Breast epithelium (tissue), 3 donors: ENCODE results near the gene OR2AG1.

ENCODE experiments used
- POLR2A ChIP-seq: fragments of 450-650 bp; IDR thresholded peaks from one replicate; pipeline ENCODE4 v1.6.1; 2016; ENCODE audit warnings: antibody characterized with exemption, mild to moderate bottlenecking, moderate library complexity
- TF ChIP-seq, protein P1 (sequence below), 3 donors: fragments of 450-650 bp; IDR thresholded peaks; one replicate each; pipeline ENCODE4 v1.5.1; 2016 to 2017; ENCODE audit warnings: antibody characterized with exemption in 3 of 3, mild to moderate bottlenecking in 3 of 3, moderate library complexity in 3 of 3

DNA sequence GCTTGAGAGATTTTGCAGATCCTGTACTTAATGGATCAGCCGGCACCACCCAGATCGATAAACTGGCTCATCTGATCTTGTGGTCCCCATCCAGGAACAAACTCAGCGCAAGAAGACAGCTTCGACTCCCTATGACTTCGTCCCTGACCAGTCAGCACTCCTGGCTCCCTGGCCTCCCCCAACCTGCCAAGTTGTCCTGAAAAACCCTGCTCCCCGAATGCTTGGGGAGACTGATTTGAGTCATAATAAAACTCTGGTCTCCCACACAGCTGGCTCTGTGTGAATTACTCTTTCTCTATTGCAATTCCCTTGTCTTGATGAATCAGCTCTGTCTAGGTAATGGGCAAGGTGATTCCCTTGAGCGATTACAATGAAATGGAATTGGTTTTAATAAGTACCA is 40.6 kb upstream of the OR2AG1 start:
- TF ChIP-seq, protein P1, sequence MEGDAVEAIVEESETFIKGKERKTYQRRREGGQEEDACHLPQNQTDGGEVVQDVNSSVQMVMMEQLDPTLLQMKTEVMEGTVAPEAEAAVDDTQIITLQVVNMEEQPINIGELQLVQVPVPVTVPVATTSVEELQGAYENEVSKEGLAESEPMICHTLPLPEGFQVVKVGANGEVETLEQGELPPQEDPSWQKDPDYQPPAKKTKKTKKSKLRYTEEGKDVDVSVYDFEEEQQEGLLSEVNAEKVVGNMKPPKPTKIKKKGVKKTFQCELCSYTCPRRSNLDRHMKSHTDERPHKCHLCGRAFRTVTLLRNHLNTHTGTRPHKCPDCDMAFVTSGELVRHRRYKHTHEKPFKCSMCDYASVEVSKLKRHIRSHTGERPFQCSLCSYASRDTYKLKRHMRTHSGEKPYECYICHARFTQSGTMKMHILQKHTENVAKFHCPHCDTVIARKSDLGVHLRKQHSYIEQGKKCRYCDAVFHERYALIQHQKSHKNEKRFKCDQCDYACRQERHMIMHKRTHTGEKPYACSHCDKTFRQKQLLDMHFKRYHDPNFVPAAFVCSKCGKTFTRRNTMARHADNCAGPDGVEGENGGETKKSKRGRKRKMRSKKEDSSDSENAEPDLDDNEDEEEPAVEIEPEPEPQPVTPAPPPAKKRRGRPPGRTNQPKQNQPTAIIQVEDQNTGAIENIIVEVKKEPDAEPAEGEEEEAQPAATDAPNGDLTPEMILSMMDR (IDR thresholded peaks at IDR 0.05) = no peak
- no peak for TF ChIP-seq POLR2A
